Measurements from ENCODE around the gene IGSF3.

The IGSF3 gene

GRCh38 chr1:116674751-116675150 lies 7.2 kb upstream of the IGSF3 start:
- H3K27me3 ChIP-seq (replicated peaks): peaks cover 4% of the 10 kb centered on the region
- TF ChIP-seq CTCF (IDR thresholded peaks at IDR 0.05; ENCODE audit: low read depth, low read length, missing control alignments): no peak
- H3K4me3 ChIP-seq (ENCODE audit: low read depth, low read length): no peak overlapping the region
- no peaks in the 10 kb centered on the region for H3K36me3 ChIP-seq (replicated peaks)
- no peak for DNase-seq
- H3K27ac ChIP-seq: no peak overlapping the region
- in situ Hi-C loops (cut with HindIII; ENCODE audit: low pct_ligation_motif_present, low sequenced_read_pairs): no loop called here

GRCh38 chr1:116674011-116674531 lies 6.5 kb upstream of the IGSF3 start:
- in situ Hi-C loops (cut with HindIII; ENCODE audit: low pct_ligation_motif_present, low sequenced_read_pairs): no loop called here
- no peak overlapping the region for H3K27ac ChIP-seq
- no peak overlapping the region for H3K4me3 ChIP-seq (ENCODE audit: low read depth, low read length)
- H3K36me3 ChIP-seq (replicated peaks): no peaks in the 10 kb centered on the region
- TF ChIP-seq CTCF (IDR thresholded peaks at IDR 0.05; ENCODE audit: low read depth, low read length, missing control alignments): no peak
- H3K27me3 ChIP-seq (replicated peaks): no peaks in the 10 kb centered on the region
- DNase-seq: no peak

DNA sequence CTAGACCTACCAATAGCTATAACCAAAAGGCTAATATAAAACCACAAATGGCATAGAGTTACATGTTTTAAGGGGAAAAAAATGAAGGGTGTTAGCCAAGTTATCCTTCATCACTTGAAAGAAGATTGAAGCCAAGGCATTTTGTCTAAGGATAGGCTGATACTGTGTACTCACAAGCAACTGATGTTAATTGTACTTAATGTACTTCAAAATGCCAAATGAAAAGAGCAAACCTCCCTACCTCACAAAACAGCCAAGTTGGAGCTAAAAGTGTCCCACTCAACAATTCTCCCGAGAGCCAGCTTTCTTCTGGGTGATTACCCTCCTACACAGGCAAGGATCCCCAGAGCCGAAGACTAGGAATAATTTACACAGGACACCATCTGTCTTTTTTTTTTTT lies 4.4 kb upstream of the IGSF3 start:
- no peak for DNase-seq
- no peak overlapping the region for H3K4me3 ChIP-seq (ENCODE audit: low read depth, low read length)
- in situ Hi-C loops (cut with HindIII; ENCODE audit: low pct_ligation_motif_present, low sequenced_read_pairs): no loop called here
- H3K36me3 ChIP-seq (replicated peaks): no peaks in the 10 kb centered on the region
- H3K27me3 ChIP-seq (replicated peaks): peaks cover 2% of the 10 kb centered on the region
- no peak for TF ChIP-seq CTCF (IDR thresholded peaks at IDR 0.05; ENCODE audit: low read depth, low read length, missing control alignments)
- no peak overlapping the region for H3K27ac ChIP-seq

- no peak for TF ChIP-seq CTCF (IDR thresholded peaks at IDR 0.05; ENCODE audit: low read depth, low read length, missing control alignments)
- no peak for DNase-seq
- Histone ChIP-seq H3K27ac (no peak overlapping the region), H3K27me3 (replicated peaks) (peaks cover 8% of the 10 kb centered on the region), H3K36me3 (replicated peaks) (no peaks in the 10 kb centered on the region), H3K4me3 (ENCODE audit: low read depth, low read length) (no peak overlapping the region)
- in situ Hi-C loops (cut with HindIII; ENCODE audit: low pct_ligation_motif_present, low sequenced_read_pairs): no loop called here
Measured at GRCh38 chr1:116671072-116671760, 3.7 kb upstream of the IGSF3 start.

GRCh38 chr1:116668277-116668676 lies 744 bp upstream of the IGSF3 start:
- Histone ChIP-seq H3K36me3 (replicated peaks) (no peaks in the 10 kb centered on the region), H3K27me3 (replicated peaks) (peaks cover 27% of the 10 kb centered on the region), H3K27ac (no peak overlapping the region), H3K4me3 (ENCODE audit: low read depth, low read length) (no peak overlapping the region)
- no peak for DNase-seq
- in situ Hi-C loops (cut with HindIII; ENCODE audit: low pct_ligation_motif_present, low sequenced_read_pairs): no loop called here
- no peak for TF ChIP-seq CTCF (IDR thresholded peaks at IDR 0.05; ENCODE audit: low read depth, low read length, missing control alignments)

Measured in brain microvascular endothelial cell (primary cell).